GM10248 (cell line): ENCODE results near the gene EGR1.

Source experiments
- CTCF ChIA-PET: fragments of 300-600 bp; sonication (Branson Sonifier 250); formaldehyde crosslinking; extraction: SDS; loops from one replicate; lab custom pipeline; 2021; ENCODE audit warnings: antibody characterized with exemption; lab: Yijun Ruan, JAX
- POLR2A ChIA-PET: fragments of 350-650 bp; sonication (Branson Sonifier 250); formaldehyde crosslinking; extraction: SDS; loops from one replicate; lab custom pipeline; 2020; ENCODE audit warnings: antibody characterized with exemption; lab: Yijun Ruan, JAX
- DNase-seq: peaks from one replicate; pipeline ENCODE4 v3.0.0; 2012; ENCODE audit errors: extremely low spot score
- CTCF ChIP-seq: IDR thresholded peaks from 2 replicates; pipeline ENCODE4 v1.5.1; 2012; ENCODE audit warnings: mild to moderate bottlenecking, low read depth; ENCODE audit errors: extremely low read depth, missing control alignments, control extremely low read depth

The EGR1 gene

GRCh38 chr5:138465261-138466124 is at the start of gene EGR1:
EGR1 (plus strand) TSS chr5:138465479; CDS start chr5:138465762, 283 bp downstream.
- CTCF ChIA-PET = interaction anchor here (1.1 to 10.3 kb wide), 11 partner anchors 8 to 280 kb away, joined by 3 to 152 read pairs (median 7); partner anchors contain the start of genes ETF1 and KDM3B
- POLR2A ChIA-PET = interaction anchor here (0.5 to 2.2 kb wide), 24 partner anchors 10 to 1170 kb away, joined by 3 to 16 read pairs (median 6); partner anchors contain the start of genes CDC25C, ETF1, FAM53C and HSPA9
- TF ChIP-seq CTCF = no peak
- DNase-seq = peak; percentile 91

GRCh38 chr5:138418444-138418843 is 46.8 kb upstream of the EGR1 start:
- POLR2A ChIA-PET = no interaction called here
- CTCF ChIA-PET = no interaction called here
- no peak for DNase-seq
- no peak for TF ChIP-seq CTCF

GRCh38 chr5:138425079-138425478 is 40.2 kb upstream of the EGR1 start:
- ChIA-PET CTCF (interaction anchor here (1.3 to 2.5 kb wide), 5 partner anchors 10 to 73 kb away, joined by 5 to 10 read pairs (median 6); partner anchors contain the start of genes KDM3B and REEP2), POLR2A (no interaction called here)
- TF ChIP-seq CTCF = no peak
- DNase-seq = no peak

- DNase-seq = no peak
- TF ChIP-seq CTCF = no peak
- POLR2A ChIA-PET = no interaction called here
- CTCF ChIA-PET = interaction anchor here (0.7 to 3.1 kb wide), 3 partner anchors 13 to 83 kb away, joined by 3 to 23 read pairs (median 6); no protein-coding TSS in a partner anchor
Observed at GRCh38 chr5:138435943-138436342, 29.3 kb upstream of the EGR1 start.

- CTCF ChIA-PET = interaction anchor here (0.6 to 3.8 kb wide), 8 partner anchors 11 to 252 kb away, joined by 3 to 39 read pairs (median 4); partner anchors contain the start of gene KDM3B
- POLR2A ChIA-PET = interaction anchor here (0.5 to 2.2 kb wide), 2 partner anchors 27 to 683 kb away, joined by 5 to 10 read pairs; partner anchors contain the start of gene EGR1
- no peak for TF ChIP-seq CTCF
- no peak for DNase-seq
Observed at GRCh38 chr5:138438003-138438723, 27.1 kb upstream of the EGR1 start.
